ENCODE measurements around the gene PDE3A.

The PDE3A gene

GRCh38 chr12:20473133-20473532 is 104.8 kb downstream of the PDE3A start:
- no peak for TF ChIP-seq CTCF (conservative IDR thresholded peaks at IDR 0.05)
- no peak overlapping the region for H3K27ac ChIP-seq

GRCh38 chr12:20474016-20474415 is 105.7 kb downstream of the PDE3A start:
- TF ChIP-seq CTCF (conservative IDR thresholded peaks at IDR 0.05) = no peak
- no peak overlapping the region for H3K27ac ChIP-seq

- H3K27ac ChIP-seq = no peak overlapping the region
- no peak for TF ChIP-seq CTCF (conservative IDR thresholded peaks at IDR 0.05)
Observed at GRCh38 chr12:20474443-20474842, 106.1 kb downstream of the PDE3A start.

GRCh38 chr12:20475542-20475941 is 107.2 kb downstream of the PDE3A start:
- no peak for TF ChIP-seq CTCF (conservative IDR thresholded peaks at IDR 0.05)
- H3K27ac ChIP-seq = no peak overlapping the region

- TF ChIP-seq CTCF (conservative IDR thresholded peaks at IDR 0.05) = no peak
- H3K27ac ChIP-seq = no peak overlapping the region
Observed at GRCh38 chr12:20476551-20476950, 108.2 kb downstream of the PDE3A start.

GRCh38 chr12:20477255-20477654 is 108.9 kb downstream of the PDE3A start:
- no peak for TF ChIP-seq CTCF (conservative IDR thresholded peaks at IDR 0.05)
- no peak overlapping the region for H3K27ac ChIP-seq

GRCh38 chr12:20477672-20478071 is 109.3 kb downstream of the PDE3A start:
- no peak overlapping the region for H3K27ac ChIP-seq
- no peak for TF ChIP-seq CTCF (conservative IDR thresholded peaks at IDR 0.05)
